GM12801 (cell line): ENCODE measurements around the gene CTNNA2.

ENCODE experiments used
- TF ChIP-seq, protein P1 (sequence below): IDR thresholded peaks from one replicate; pipeline ENCODE4 v1.5.1; 2011; ENCODE audit warnings: control low read depth; ENCODE audit not compliant: insufficient read length; ENCODE audit errors: extremely low read depth

CTNNA2 gene

GRCh38 chr2:79782576-79783452 is 270.0 kb downstream of the CTNNA2 start:
- TF ChIP-seq, protein P1, sequence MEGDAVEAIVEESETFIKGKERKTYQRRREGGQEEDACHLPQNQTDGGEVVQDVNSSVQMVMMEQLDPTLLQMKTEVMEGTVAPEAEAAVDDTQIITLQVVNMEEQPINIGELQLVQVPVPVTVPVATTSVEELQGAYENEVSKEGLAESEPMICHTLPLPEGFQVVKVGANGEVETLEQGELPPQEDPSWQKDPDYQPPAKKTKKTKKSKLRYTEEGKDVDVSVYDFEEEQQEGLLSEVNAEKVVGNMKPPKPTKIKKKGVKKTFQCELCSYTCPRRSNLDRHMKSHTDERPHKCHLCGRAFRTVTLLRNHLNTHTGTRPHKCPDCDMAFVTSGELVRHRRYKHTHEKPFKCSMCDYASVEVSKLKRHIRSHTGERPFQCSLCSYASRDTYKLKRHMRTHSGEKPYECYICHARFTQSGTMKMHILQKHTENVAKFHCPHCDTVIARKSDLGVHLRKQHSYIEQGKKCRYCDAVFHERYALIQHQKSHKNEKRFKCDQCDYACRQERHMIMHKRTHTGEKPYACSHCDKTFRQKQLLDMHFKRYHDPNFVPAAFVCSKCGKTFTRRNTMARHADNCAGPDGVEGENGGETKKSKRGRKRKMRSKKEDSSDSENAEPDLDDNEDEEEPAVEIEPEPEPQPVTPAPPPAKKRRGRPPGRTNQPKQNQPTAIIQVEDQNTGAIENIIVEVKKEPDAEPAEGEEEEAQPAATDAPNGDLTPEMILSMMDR, result no peak

- TF ChIP-seq, protein P1, result no peak
These were observed 276.3 kb downstream of the CTNNA2 start for GRCh38 chr2:79788952-79789651.

DNA sequence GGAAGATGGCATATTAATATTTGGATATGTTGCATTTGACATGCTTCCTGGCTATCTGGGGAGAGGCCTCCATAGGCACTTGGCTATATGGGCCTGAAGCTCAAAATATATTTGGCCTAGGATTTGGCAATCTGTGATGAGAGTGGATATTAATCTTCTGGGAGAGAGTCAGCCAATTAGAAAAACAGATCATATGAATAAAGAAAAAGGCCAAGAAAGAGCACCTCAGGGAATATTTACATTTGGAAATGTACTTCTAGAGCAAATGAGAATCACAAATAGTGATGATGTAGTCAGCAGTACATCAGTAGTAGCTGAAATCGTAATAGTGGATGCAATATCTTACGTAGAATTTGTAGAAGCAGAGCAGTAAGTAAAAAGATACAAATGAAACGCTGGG is 277.0 kb downstream of the CTNNA2 start:
- TF ChIP-seq, protein P1, result no peak

DNA sequence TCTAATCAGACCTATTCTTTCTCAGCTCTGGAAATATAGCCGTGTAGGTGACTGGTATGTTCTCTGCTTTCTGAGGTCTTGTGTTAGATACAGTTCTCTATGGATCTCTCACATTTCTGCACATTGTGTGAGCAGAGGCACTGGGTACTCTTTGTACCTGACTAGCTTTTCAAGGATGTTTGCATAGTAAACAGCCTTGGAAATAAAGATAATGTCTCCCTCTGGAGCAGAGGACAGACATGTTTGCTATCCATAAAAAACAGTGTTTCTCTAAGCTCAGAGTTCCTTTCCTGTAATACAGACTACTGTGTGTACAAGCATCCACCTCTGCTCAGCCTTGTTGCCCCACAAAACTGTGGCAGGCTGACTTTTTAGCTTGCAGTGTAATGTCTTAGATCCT is 279.2 kb downstream of the CTNNA2 start:
- TF ChIP-seq, protein P1, result no peak

GRCh38 chr2:79793006-79793405 is 280.2 kb downstream of the CTNNA2 start:
- TF ChIP-seq, protein P1, result no peak

DNA sequence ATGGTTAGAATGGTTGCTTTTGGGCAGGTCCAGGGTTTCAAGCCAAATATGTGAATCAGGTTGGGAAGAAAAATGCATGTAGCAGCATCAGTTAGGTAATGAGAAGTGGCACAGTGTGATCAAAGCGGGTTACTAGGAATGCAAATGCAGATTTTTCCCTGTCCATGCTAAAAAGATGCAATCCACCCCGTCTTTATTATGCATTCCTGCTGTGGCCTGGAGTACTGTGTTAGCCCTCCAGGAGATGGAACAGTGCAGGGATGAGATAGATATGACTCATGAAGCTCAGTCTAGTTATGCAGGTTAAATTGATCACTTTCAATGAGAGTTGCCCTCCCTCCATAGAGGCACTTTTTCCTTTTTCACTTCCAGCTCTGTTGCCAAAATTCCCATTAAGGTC is 283.8 kb downstream of the CTNNA2 start:
- TF ChIP-seq, protein P1, result no peak

DNA sequence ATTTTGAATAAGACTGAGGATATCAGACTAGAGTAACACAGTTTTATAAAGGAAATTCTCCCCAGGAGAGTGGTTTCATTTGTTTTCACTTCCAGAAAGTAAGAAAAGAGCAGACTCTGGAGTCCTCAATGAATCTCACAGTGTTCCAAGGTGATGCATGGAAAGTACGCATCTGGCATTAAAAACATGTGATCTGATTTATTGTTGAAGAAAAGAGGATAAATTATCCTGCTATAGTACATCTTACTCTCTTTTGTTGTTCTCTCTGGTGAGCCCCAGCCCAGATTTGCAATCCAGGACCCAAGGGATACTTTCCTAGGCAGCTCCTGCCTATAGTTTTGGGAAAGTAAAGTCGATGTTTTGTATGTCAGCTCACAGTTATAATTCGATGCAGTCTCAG is 285.9 kb downstream of the CTNNA2 start:
- TF ChIP-seq, protein P1, result no peak
